Osteocyte (in vitro differentiated cells): ENCODE results near the gene IPO4. TPM values are rescaled to one million over a fixed set of nuclear protein-coding genes. Genes with fewer than 3 reads are reported as not detected.

ENCODE experiments used
- DNase-seq: peaks from one replicate; pipeline ENCODE4 v3.0.0; 2021; ENCODE audit warnings: mixed read lengths; ENCODE audit not compliant: unreplicated experiment; ENCODE audit errors: extremely low spot score
- H3K27ac Mint-ChIP-seq: one replicate; pipeline ENCODE4 v1.8.0; 2021; ENCODE audit warnings: mild to moderate bottlenecking, mixed read lengths; ENCODE audit not compliant: unreplicated experiment
- H3K27me3 Mint-ChIP-seq: one replicate; pipeline ENCODE4 v1.8.0; 2021; ENCODE audit warnings: mixed read lengths; ENCODE audit not compliant: unreplicated experiment
- H3K36me3 Mint-ChIP-seq: one replicate; pipeline ENCODE4 v1.8.0; 2021; ENCODE audit warnings: mixed read lengths; ENCODE audit not compliant: unreplicated experiment
- H3K4me1 Mint-ChIP-seq: one replicate; pipeline ENCODE4 v1.8.0; 2021; ENCODE audit warnings: mixed read lengths; ENCODE audit not compliant: unreplicated experiment
- H3K4me3 Mint-ChIP-seq: one replicate; pipeline ENCODE4 v1.8.0; 2021; ENCODE audit warnings: mild to moderate bottlenecking, moderate library complexity, mixed read lengths; ENCODE audit not compliant: unreplicated experiment
- H3K9me3 Mint-ChIP-seq: one replicate; pipeline ENCODE4 v1.8.0; 2021; ENCODE audit warnings: mixed read lengths; ENCODE audit not compliant: unreplicated experiment
- total RNA-seq: library from RNA; stranded (reverse); gene quantifications from 2 replicates; pipeline ENCODE4 v1.2.1, GENCODE V29; 2021
- TF ChIP-seq, protein P1 (sequence below): fragments of 200-600 bp; sonication (generic); IDR thresholded peaks from 2 replicates; pipeline ENCODE4 v1.5.0; 2021; ENCODE audit warnings: antibody characterized with exemption, mild to moderate bottlenecking, moderate library complexity

The IPO4 gene
- total RNA-seq, 1 donor from 2014 or later = 36.5 TPM

DNA sequence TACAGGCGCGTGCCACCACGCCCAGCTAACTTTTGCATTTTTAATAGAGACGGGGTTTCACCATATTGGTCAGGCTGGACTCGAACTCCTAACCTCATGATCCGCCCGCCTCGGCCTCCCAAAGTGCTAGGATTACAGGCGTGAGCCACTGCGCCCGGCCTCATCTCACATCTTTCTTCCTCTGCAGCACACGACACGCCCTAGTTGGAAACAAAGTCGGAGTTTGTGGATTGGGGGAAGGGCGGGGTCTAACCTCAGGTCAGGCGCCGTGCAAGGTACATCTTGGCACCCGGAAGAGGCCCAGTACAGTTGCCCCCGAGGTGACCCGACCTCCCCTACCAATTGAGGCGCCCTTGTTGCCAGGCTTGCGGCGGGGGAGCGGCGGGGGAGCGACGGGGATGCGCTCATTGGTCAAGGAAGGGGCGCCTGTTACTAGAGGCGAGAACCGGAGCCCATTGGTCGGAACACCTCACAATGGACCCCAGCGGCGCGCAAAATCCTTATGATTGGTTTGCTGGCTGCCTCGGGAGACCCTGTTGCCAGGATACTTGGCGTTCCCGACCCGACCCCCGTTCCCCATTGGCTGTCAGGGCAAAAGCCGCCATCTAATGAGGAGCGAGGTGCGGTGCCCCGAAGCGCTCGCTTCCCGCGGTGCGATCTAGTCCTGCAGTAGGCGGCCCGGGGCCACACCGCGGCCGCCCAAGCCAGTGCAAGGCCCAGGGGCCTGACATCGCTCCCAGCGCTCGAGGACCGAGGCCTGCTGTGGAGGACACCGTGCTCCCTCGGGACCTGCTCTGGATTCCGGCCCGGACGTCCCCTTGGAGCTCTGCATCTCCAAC, 17.0 kb downstream of the IPO4 start, which contains the start of gene REC8:
Gene REC8, plus strand, starts transcription at position 659 of the 839 bp plus-strand sequence. CDS start 473 bp downstream, outside the sequence.
- DNase-seq = no peak
- TF ChIP-seq, protein P1, sequence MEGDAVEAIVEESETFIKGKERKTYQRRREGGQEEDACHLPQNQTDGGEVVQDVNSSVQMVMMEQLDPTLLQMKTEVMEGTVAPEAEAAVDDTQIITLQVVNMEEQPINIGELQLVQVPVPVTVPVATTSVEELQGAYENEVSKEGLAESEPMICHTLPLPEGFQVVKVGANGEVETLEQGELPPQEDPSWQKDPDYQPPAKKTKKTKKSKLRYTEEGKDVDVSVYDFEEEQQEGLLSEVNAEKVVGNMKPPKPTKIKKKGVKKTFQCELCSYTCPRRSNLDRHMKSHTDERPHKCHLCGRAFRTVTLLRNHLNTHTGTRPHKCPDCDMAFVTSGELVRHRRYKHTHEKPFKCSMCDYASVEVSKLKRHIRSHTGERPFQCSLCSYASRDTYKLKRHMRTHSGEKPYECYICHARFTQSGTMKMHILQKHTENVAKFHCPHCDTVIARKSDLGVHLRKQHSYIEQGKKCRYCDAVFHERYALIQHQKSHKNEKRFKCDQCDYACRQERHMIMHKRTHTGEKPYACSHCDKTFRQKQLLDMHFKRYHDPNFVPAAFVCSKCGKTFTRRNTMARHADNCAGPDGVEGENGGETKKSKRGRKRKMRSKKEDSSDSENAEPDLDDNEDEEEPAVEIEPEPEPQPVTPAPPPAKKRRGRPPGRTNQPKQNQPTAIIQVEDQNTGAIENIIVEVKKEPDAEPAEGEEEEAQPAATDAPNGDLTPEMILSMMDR = no peak
- Mint-ChIP-seq H3K4me3 (peak within 1 kb of the TSS; percentile 12), H3K36me3 (peaks cover 19% of the 10 kb centered on the region), H3K27me3 (no peaks in the 10 kb centered on the region), H3K27ac (no peak within 1 kb of the TSS), H3K4me1 (peaks cover 4% of the 10 kb centered on the region), H3K9me3 (no peaks in the 10 kb centered on the region)

DNA sequence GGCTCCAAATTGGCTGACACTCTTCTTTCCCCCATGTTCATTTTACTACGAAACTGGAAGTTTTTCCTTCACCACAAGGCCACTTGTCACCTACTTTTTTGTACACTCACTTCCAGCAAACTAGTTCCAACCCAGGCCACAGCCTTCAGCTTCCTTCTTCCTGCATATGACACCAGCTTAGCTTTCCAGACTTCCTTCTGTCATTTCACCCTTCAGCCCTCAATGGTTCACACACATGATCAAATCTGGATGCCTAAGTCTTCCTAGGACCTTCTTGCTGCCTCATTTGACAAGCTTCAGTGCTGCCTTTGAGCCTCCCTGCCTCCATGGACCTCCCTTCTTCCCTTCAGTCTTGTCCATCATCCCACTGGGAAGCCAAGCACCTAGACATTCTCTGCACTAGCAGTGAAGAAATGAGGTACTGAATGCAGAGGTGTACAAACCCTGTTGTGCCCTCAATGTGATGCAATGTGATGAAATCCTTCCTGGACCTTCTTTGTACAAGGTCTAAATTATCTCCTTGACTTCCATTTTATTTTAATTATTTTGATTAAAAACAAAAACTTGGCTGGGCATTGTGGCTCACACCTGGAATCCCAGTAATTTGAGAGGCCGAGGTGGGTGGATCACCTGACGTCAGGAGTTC, 21.0 kb downstream of the IPO4 start:
- Mint-ChIP-seq H3K4me1 (peaks cover 12% of the 10 kb centered on the region), H3K36me3 (peaks cover 45% of the 10 kb centered on the region), H3K27ac (peak overlapping the region; percentile 63), H3K27me3 (no peaks in the 10 kb centered on the region), H3K4me3 (no peak overlapping the region), H3K9me3 (no peaks in the 10 kb centered on the region)
- no peak for DNase-seq
- TF ChIP-seq, protein P1 = no peak

DNA sequence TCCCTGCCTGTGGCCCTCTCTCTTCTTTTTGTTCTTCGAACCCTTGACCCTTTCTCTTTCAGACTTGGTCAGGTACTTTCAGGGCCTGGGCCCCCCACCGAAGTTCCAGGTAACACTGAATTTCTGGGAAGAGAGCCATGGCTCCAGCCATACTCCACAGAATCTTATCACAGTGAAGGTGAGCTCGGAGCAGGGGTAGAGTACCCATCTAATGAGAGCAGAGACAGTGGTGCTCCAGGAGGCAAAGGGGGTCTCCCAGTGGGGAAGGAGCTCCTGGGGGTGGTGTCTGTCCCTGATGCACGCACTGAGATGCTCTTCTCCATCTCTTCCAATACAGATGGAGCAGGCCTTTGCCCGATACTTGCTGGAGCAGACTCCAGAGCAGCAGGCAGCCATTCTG, 22.8 kb downstream of the IPO4 start:
- Mint-ChIP-seq H3K27me3 (no peaks in the 10 kb centered on the region), H3K36me3 (peaks cover 50% of the 10 kb centered on the region), H3K27ac (no peak overlapping the region), H3K4me3 (no peak overlapping the region), H3K9me3 (no peaks in the 10 kb centered on the region), H3K4me1 (peaks cover 23% of the 10 kb centered on the region)
- TF ChIP-seq, protein P1 = no peak
- no peak for DNase-seq

DNA sequence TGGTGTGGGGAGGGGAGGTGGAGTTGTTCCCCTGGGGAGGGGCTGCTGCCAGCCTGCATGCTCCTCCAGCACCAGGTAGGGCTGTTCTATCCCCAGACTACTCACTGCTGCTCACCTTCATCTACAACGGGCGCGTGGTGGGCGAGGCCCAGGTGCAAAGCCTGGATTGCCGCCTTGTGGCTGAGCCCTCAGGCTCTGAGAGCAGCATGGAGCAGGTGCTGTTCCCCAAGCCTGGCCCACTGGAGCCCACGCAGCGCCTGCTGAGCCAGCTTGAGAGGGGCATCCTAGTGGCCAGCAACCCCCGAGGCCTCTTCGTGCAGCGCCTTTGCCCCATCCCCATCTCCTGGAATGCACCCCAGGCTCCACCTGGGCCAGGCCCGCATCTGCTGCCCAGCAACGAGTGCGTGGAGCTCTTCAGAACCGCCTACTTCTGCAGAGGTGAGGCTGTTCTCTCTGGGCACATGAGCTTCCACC, 24.1 kb downstream of the IPO4 start:
- Mint-ChIP-seq H3K4me3 (no peak overlapping the region), H3K9me3 (no peaks in the 10 kb centered on the region), H3K4me1 (peaks cover 25% of the 10 kb centered on the region), H3K27me3 (no peaks in the 10 kb centered on the region), H3K36me3 (peaks cover 45% of the 10 kb centered on the region), H3K27ac (no peak overlapping the region)
- TF ChIP-seq, protein P1 = no peak
- DNase-seq = no peak

DNA sequence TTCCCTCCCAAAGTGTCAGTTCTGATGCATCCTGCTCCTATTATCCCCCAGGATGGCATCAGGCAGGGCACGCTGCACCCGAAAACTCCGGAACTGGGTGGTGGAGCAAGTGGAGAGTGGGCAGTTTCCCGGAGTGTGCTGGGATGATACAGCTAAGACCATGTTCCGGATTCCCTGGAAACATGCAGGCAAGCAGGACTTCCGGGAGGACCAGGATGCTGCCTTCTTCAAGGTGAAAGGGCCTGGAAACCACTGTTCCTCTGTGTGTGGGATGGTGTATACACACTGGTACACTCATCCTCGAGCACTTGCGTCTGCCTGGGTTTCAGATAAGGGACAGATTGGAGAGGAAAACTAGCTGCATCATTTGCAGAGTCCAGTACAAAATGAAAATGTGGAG, 26.5 kb downstream of the IPO4 start:
- H3K4me3 Mint-ChIP-seq = peak overlapping the region; percentile 96
- DNase-seq = no peak
- H3K9me3 Mint-ChIP-seq = no peaks in the 10 kb centered on the region
- H3K27ac Mint-ChIP-seq = peak overlapping the region; percentile 93
- peaks cover 25% of the 10 kb centered on the region for H3K4me1 Mint-ChIP-seq
- no peaks in the 10 kb centered on the region for H3K27me3 Mint-ChIP-seq
- TF ChIP-seq, protein P1 = no peak
- H3K36me3 Mint-ChIP-seq = peaks cover 41% of the 10 kb centered on the region
